Activated naive CD8-positive, alpha-beta T cell treated with anti-CD3 and anti-CD28 coated beads, Interleukin-2, amount 50 U/mL, for 24 hours (primary cell): ENCODE results near the gene TMEM135.

Experiments
- ATAC-seq: fragments of 150-1000 bp; cut with Tn5 transposase; one replicate; pipeline ENCODE4 v1.10.0; 2021
- DNase-seq: peaks from one replicate; pipeline ENCODE4 v3.0.0; 2021
- H3K27ac Mint-ChIP-seq: one replicate; pipeline ENCODE4 v1.8.0; 2021; ENCODE audit warnings: mild to moderate bottlenecking, mixed read lengths
- H3K27me3 Mint-ChIP-seq: one replicate; pipeline ENCODE4 v1.8.0; 2021; ENCODE audit warnings: mixed read lengths
- H3K36me3 Mint-ChIP-seq: one replicate; pipeline ENCODE4 v1.8.0; 2021; ENCODE audit warnings: low read depth, mixed read lengths
- H3K4me1 Mint-ChIP-seq: one replicate; pipeline ENCODE4 v1.8.0; 2021; ENCODE audit warnings: mixed read lengths
- H3K4me3 Mint-ChIP-seq: one replicate; pipeline ENCODE4 v1.8.0; 2021; ENCODE audit warnings: mild to moderate bottlenecking, moderate library complexity, mixed read lengths
- H3K9me3 Mint-ChIP-seq: one replicate; pipeline ENCODE4 v1.8.0; 2021; ENCODE audit warnings: mixed read lengths

Gene TMEM135

DNA sequence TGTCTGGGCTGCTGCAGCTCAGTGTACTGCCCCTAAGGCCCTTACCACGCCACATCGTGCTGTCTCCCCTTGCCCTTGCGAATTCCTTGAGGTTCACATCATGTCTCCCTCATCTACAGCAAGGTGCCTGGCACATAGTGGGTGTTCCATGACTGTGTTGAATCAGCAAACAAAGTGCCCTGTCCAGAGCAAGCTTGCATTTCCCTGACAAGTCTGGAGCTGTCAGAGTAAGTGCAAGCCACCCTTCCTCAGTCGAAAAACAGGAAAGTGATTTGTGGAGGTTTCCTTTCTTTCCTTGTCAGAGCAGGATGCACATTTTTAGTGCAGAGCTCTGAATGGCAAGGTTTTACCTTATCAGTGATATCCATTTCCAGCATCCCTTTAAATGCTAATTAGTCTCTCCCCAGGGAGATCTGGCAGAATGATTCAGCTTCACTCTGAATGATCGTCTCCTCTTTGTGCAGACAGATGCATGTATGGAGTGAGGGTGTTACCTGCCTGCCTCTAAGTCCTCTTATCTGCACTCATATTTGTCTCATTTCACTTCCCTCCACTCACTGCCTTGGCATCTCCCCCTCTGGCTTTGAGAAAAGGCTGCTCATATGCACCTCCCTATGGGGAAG lies 331.2 kb downstream of the TMEM135 start:
- Mint-ChIP-seq H3K36me3 (no peaks in the 10 kb centered on the region), H3K27me3 (peaks cover 10% of the 10 kb centered on the region), H3K4me1 (no peaks in the 10 kb centered on the region), H3K4me3 (no peak overlapping the region), H3K27ac (no peak overlapping the region), H3K9me3 (no peaks in the 10 kb centered on the region)
- ATAC-seq (no peak), DNase-seq (no peak)

DNA sequence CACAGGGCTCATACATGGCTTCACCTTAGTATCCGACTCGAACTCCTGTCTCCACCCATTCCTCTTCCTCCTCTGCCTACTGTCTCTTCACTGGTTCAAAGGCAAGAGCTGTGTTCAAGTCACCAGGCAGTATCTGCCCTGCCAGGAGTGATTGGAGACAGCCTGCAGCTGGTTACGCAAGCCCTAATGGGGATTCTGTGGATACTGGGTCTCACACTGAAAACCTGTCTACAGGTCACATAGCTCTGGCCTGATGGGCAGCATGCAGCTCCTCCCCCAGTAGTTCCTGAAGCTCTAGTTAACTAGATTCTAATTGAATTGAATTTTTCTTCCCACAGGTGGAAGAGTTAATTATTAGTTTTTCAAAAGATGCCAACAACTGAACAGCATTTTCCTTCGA lies 332.2 kb downstream of the TMEM135 start:
- DNase-seq (no peak), ATAC-seq (no peak)
- Mint-ChIP-seq H3K27me3 (peaks cover 13% of the 10 kb centered on the region), H3K4me3 (no peak overlapping the region), H3K36me3 (no peaks in the 10 kb centered on the region), H3K9me3 (no peaks in the 10 kb centered on the region), H3K4me1 (no peaks in the 10 kb centered on the region), H3K27ac (no peak overlapping the region)

DNA sequence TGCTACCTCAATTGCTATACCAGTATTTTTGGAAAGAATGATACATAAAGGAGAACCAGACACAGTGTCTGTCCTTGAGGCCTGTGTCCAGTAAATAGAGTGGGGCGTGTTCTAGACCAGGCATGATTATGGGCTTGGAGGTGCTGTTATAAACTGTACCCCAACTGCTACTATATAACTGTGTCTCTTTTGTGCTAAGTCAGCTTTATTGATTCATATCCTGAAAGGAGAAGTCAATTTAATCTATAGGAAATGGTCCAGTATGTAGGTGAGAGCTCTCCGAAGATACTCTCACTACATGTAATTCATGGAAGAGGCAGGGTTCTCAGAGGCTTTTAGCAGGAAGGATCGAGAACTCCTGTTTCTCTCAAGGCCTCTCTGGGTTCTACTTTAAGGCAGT lies 334.3 kb downstream of the TMEM135 start:
- DNase-seq (no peak), ATAC-seq (no peak)
- no peaks in the 10 kb centered on the region for H3K4me1 Mint-ChIP-seq
- no peak overlapping the region for H3K4me3 Mint-ChIP-seq
- peaks cover 15% of the 10 kb centered on the region for H3K27me3 Mint-ChIP-seq
- no peak overlapping the region for H3K27ac Mint-ChIP-seq
- no peaks in the 10 kb centered on the region for H3K9me3 Mint-ChIP-seq
- no peaks in the 10 kb centered on the region for H3K36me3 Mint-ChIP-seq
